HG03095 (cell line): ENCODE data around the gene SCN4A.
A peak's percentile ranks its signal among the peaks of the same experiment; 100 is the strongest.
"Not testable (repeated sequence)": the region's sequence is repeated elsewhere in the genome, so short reads cannot be mapped to it uniquely, and the experiment has no call there.

ENCODE experiments used
- ATAC-seq: cut with Tn5 transposase; IDR thresholded peaks from one replicate; pipeline ENCODE4 v1.9.1; 2021; ENCODE audit warnings: moderate library complexity; ENCODE audit not compliant: unreplicated experiment

SCN4A gene

DNA sequence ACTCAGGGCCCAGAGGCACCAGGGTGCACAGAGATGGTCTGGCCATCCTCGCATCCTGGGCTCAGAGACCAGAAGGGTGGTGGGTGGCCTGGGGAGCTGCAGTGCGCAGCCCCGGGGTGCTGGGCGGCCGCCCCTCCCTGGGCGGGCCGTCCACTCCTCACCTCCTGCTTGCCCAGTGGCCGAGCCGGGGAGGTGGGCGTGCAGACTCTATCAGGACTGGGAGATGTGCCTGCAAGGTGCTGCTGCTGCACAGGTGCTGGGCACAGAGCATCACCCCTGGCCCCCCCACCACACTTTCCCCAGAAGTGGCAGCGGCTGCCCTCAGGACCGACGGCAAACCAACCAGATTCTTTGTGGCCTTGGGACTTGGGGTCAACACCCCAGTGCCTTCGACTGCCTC lies at the start of gene SCN4A:
Gene SCN4A, minus strand, starts transcription at position 123 of the 400 bp plus-strand sequence. Its CDS starts 77 bp downstream, at position 46.
- no peak for ATAC-seq

GRCh38 chr17:64020056-64020766 lies 47.5 kb upstream of the SCN4A start, which contains the start of gene ICAM2:
Gene ICAM2, minus strand, starts transcription at chr17:64020633. Its CDS starts 13,942 bp downstream, at chr17:64006691.
- peak; percentile 56 for ATAC-seq

GRCh38 chr17:64019551-64019961 lies 46.8 kb upstream of the SCN4A start:
- not testable (repeated sequence) for ATAC-seq

GRCh38 chr17:64017381-64017980 lies 44.8 kb upstream of the SCN4A start:
- no peak for ATAC-seq

GRCh38 chr17:64016974-64017373 lies 44.3 kb upstream of the SCN4A start:
- ATAC-seq = no peak

DNA sequence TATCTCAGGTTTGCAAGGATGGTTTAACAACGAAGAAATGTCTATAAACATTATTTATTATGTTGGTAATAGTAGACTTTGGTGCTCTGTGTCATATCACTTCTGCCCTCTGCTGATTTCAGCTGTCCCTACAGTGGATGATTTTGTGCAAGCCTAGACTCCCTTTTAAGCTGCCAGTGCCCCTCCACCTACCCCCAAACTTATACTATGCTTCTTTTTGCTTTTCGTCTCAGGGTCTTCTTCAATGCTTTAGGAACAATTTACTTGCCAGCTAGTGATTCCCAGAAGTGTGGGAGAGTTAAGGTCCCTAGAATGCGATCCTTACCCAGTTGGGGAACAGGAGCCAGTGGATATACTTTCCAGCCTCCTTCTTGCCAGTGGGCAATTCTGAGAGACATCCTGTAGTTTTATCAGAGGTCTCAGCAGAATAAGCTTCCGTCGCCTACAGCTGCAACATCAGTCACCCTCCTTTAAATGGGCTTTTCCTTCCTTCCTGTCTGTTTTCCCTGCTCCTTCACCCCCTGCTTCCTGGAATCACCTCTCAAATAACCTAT lies 43.6 kb upstream of the SCN4A start:
- ATAC-seq = no peak

GRCh38 chr17:64015447-64015846 lies 42.7 kb upstream of the SCN4A start:
- no peak for ATAC-seq

DNA sequence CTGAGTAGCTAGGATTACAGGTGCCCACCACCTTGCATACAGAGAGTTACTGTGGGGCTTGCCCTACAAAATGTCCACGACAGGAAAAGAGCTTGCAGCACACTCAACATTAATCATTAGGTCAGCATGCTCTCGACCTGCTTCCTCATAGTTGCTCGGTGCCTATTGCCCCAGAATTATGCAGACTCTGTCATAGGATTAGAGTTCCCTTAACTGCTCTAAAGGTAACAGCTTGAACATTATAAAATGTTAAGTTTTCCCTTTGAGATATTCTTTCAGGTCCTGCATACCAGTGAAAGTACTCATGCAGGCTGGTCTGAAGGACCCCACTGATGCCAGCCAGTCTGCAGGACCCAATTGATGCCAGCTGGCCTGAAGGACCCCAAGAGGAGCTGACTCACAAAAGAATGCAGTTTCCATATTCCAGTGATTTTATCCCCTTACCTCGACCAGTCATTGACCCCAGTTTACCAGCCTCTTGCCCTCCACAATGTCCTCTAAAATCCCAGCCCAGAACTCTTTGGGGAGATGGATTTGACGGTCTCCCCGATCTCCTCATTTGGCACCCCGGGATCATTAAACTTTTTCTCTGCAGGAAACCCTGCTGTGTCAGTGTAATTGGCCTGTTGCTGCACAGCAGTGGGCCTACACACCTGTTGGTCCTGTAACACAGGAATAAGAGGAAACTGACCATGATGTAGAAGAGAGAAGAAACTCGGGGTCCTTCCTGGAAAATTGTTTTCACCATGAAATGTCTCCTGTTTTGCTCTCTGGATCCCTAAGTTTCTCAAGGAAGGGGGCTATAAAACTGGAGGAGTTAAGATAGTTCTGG lies 37.1 kb upstream of the SCN4A start:
- ATAC-seq = no peak

DNA sequence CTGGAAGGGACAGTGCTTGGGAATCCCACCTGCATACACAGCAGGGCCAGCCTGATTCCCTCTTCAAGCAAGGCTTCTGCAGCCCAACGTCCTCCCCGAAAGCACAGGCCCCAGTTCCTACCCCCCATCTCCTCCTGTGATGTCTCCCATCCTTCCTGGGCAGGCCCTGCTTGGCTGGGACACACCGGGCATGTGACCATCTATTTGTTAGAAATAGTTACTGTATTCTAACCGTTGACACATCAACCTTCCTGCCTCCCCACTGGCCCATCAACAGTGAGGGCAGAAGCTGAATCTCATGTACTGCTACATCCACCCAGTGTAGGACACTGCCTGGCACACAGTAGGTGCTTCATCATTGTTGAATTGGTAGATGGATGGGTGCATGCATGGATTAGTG lies 36.1 kb upstream of the SCN4A start:
- ATAC-seq = no peak

DNA sequence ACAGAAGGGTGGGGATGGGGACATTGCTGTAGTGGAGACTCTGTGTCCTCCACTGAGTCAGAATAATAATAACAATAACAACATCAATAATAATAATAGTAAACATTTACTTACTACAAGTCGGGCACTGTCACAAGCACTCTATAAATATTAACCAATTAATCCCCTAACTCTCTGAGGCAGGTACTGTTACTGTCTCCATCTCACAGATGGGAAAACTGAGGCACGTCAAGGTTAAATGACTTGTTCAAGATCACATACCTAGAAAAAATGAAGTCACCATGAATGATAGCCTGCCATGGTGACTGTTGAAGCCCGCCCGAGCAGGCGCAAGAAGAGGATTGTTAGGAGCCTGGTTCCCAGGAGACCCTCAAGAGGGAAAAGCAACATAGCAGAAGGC lies 35.6 kb upstream of the SCN4A start:
- no peak for ATAC-seq

- ATAC-seq = no peak
Measured at GRCh38 chr17:64007838-64008282, 35.1 kb upstream of the SCN4A start.

DNA sequence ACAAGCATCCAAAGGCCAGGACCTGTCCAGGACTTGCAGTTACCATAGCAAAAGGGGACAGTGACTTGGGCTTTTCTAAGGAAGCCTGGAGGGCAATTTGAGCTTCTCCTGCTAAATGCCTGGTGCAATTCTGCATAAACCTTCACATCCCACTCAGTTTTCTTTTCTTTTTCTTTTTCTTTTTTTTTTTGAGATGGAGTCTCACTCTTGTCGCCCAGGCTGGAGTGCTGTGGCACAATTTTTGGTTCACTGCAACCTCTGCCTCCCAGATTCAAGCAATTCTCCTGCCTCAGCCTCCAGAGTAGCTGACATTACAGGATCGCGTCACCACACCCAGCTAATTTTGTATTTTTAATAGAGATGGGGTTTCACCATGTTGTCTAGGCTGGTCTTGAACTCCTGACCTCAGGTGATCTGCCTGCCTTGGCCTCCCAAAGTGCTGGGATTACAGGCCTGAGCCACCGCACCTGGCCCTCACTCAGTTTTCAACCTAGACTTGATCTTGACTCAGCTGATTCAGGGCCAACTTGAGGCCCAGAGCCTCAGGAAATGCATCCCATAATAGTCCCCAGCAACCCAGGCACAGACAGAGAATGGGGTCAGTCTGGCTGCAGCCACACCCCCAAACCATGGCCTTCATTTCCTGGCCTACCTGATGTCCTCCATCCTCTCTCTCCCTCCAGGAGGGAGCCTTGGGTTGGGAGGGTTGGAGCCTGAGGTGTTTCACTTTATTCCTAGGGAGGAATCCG lies 34.5 kb upstream of the SCN4A start:
- not testable (repeated sequence) for ATAC-seq

DNA sequence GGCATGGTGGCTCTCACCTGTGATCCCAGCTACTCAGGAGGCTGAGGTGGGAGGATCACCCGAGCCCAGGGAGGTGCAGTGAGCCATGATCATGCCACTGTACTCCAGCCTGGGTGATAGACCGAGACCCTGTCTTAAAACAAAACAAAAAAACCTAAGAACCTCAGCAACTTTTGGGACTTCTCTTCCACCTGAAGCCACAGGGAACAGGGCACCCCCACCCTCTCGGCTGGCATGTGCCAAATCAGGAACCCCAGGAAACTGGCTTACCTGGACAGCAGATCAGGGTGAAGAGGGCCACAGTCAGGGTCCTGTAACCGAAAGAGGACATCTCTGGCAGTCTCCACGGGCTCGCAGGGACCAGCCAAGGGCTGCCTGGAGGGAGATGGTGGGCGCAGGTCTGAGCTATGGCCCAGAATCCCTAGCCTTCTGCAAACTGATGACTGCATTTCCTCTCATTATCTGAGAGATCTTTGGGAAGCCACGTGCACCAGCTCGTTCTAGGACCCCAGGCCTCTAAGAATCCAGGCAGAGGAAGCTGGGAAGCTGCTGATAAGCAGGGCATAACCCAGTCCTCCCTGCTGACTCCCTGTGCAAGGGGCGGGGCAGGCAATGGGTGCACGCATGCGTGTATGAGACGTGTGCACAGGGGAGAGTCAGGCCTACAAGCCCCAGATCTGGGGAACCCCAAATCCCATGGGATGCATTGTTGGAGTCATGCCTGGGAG lies 33.8 kb upstream of the SCN4A start:
- ATAC-seq = no peak

DNA sequence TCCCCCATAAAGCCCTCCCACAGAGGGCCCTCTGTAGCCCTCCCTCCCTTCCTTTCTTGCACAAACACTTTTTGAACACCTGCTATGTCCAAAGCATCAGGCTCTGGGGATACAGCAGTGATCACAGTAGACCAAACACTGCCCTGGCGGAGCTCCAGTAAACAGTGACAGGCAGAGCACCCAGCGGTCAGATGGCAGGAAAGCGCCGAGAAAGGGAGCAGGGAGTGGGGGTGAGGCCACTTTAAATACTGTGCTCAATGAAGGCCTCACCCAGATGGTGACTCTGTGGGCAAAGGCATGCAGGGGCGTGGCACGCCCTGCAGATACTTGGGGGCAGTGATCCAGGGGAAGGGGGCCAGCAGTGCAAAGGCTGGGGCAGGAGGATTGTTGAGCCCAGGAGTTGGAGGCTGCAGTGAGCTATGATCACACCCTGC lies 33.0 kb upstream of the SCN4A start:
- ATAC-seq = no peak

- ATAC-seq = no peak
Measured at GRCh38 chr17:64004903-64005733, 32.4 kb upstream of the SCN4A start.

DNA sequence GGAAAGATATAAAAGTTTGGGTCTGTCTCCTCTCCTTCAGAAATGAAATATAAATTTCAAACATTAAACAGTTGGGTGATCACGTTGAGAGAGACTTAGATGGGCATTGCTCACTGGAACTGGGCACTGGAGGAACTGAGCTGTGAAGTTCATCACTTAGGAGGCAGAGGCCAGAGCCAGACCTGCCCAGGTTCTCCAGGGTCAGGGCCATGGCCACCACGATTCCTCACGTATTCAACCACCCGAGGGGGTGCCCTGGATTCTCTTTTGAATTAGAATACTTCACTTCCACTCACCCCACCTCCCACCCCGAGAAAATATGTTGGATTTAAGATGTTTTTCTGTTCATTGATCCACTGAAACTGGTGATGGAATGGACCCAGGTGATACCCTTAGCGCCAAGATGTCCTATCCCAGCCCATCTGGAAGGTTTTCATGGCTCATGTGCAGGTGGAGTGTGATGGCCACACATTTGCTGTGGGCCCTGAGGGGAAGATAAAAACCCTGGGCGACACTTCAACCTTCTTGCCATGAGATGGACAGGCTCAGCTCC lies 31.6 kb upstream of the SCN4A start:
- ATAC-seq = no peak

DNA sequence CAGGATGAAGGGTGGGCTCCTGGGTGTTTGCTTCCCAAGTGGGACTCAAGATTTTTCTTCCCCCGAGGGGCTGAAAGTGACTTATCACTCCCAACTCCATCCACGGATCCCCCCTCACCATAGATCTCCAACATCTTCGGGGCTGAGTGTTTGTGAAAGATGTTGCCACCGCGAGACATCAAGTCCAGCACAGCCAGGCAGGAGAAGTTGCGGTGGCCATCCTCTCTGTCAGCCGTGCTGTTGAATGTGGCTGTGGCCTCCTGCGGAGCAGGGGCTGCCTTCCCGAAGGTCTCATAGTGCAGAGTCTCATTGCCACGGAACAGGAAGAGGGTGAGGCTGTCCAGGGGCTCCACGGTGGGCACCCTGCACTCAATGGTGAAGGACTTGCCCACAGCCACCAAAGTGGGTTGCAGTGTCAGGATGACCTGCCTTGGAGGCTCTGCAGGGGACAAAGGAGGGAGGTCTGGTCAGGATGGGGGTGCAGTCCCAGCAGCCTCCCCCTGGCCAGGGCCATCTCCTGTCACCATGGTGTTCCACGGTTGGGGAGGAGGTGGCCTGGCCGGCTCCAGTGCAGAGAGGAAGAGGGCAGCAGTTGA lies 30.9 kb upstream of the SCN4A start:
- ATAC-seq = no peak
